GM23338 (cell line): ENCODE measurements around the gene MEIOSIN. TPM values are rescaled to one million over a fixed set of nuclear protein-coding genes. Genes with fewer than 3 reads are reported as not detected.

ENCODE experiments used
- ATAC-seq: fragments of 200-7000 bp; cut with Tn5 transposase; 3 replicates; pipeline ENCODE4 v1.9.1; 2020
- DNase-seq: peaks from one replicate; pipeline ENCODE4 v3.0.0-alpha.2; 2015; ENCODE audit warnings: low spot score
- H2AFZ ChIP-seq: fragments of 200-600 bp; sonication (generic); 2 replicates; pipeline ENCODE4 v1.8.0; 2016; ENCODE audit warnings: antibody characterized with exemption, mild to moderate bottlenecking, moderate library complexity
- H3F3A ChIP-seq: fragments of 200-600 bp; sonication (generic); replicated peaks from 2 replicates; pipeline ENCODE4 v1.8.0; 2017; ENCODE audit warnings: antibody characterized with exemption, mixed run types, low read depth
- H3K27ac ChIP-seq: fragments of 200-600 bp; sonication (generic); 2 replicates; pipeline ENCODE4 v1.6.1; 2016; ENCODE audit warnings: low read depth
- H3K27me3 ChIP-seq: fragments of 200-600 bp; sonication (generic); 2 replicates; pipeline ENCODE4 v1.8.0; 2016; ENCODE audit warnings: mild to moderate bottlenecking, mixed run types, moderate library complexity; ENCODE audit not compliant: insufficient read depth
- H3K36me3 ChIP-seq: fragments of 200-600 bp; sonication (generic); 2 replicates; pipeline ENCODE4 v1.8.0; 2016; ENCODE audit warnings: mild to moderate bottlenecking; ENCODE audit not compliant: insufficient read depth
- H3K4me1 ChIP-seq: fragments of 200-600 bp; sonication (generic); 2 replicates; pipeline ENCODE4 v1.8.0; 2016; ENCODE audit warnings: mild to moderate bottlenecking, moderate library complexity; ENCODE audit not compliant: insufficient read depth
- H3K4me2 ChIP-seq: fragments of 200-600 bp; sonication (generic); 2 replicates; pipeline ENCODE4 v1.7.1; 2017; ENCODE audit warnings: mixed run types
- H3K4me3 ChIP-seq: fragments of 200-600 bp; sonication (generic); 2 replicates; pipeline ENCODE4 v1.6.1; 2016; ENCODE audit warnings: mixed run types
- H3K79me2 ChIP-seq: fragments of 200-600 bp; sonication (generic); replicated peaks from 2 replicates; pipeline ENCODE4 v1.8.0; 2017; ENCODE audit warnings: mild to moderate bottlenecking; ENCODE audit not compliant: insufficient read depth
- H3K9me2 ChIP-seq: fragments of 200-600 bp; sonication (generic); 2 replicates; pipeline ENCODE4 v1.8.0; 2017; ENCODE audit not compliant: insufficient read depth
- H4K20me1 ChIP-seq: fragments of 200-600 bp; sonication (generic); replicated peaks from 2 replicates; pipeline ENCODE4 v1.8.0; 2017; ENCODE audit warnings: mild to moderate bottlenecking; ENCODE audit not compliant: insufficient read depth
- H3K27ac Mint-ChIP-seq: 2 replicates; pipeline ENCODE4 v1.8.0; 2020; ENCODE audit warnings: inconsistent platforms, mild to moderate bottlenecking, moderate library complexity, mixed read lengths
- H3K27me3 Mint-ChIP-seq: 3 replicates; pipeline ENCODE4 v1.8.0; 2022; ENCODE audit warnings: low read depth, mild to moderate bottlenecking, moderate library complexity, mixed read lengths, inconsistent platforms; ENCODE audit not compliant: insufficient read depth, poor library complexity
- H3K36me3 Mint-ChIP-seq: 3 replicates; pipeline ENCODE4 v1.8.0; 2021; ENCODE audit warnings: low read depth, mild to moderate bottlenecking, inconsistent platforms, moderate library complexity, mixed read lengths
- H3K4me1 Mint-ChIP-seq: 3 replicates; pipeline ENCODE4 v1.8.0; 2020; ENCODE audit warnings: mild to moderate bottlenecking, inconsistent platforms, mixed read lengths
- H3K4me3 Mint-ChIP-seq: 3 replicates; pipeline ENCODE4 v1.8.0; 2021; ENCODE audit warnings: moderate library complexity, mild to moderate bottlenecking, inconsistent platforms, mixed read lengths
- H3K9me3 Mint-ChIP-seq: 3 replicates; pipeline ENCODE4 v1.8.0; 2020; ENCODE audit warnings: moderate library complexity, mild to moderate bottlenecking, inconsistent platforms, mixed read lengths
- CREB1 ChIP-seq: fragments of 250-450 bp; sonication (Bioruptor Pico); IDR thresholded peaks from 2 replicates; pipeline ENCODE4 v1.5.0; 2020; ENCODE audit warnings: low read depth, mild to moderate bottlenecking, moderate library complexity
- ETS1 ChIP-seq: IDR thresholded peaks from 2 replicates; pipeline ENCODE4 v1.6.1; 2016; ENCODE audit warnings: antibody characterized with exemption
- EZH2 ChIP-seq: fragments of 200-600 bp; sonication (generic); IDR thresholded peaks from one replicate; pipeline ENCODE4 v1.8.0; 2017; ENCODE audit warnings: antibody characterized with exemption, mild to moderate bottlenecking, low read depth; ENCODE audit not compliant: unreplicated experiment
- EZH2phosphoT487 ChIP-seq: fragments of 200-600 bp; sonication (generic); IDR thresholded peaks from one replicate; pipeline ENCODE4 v1.8.1; 2018; ENCODE audit warnings: antibody characterized with exemption; ENCODE audit not compliant: unreplicated experiment
- JUNB ChIP-seq: IDR thresholded peaks from one replicate; pipeline ENCODE4 v1.6.1; 2016; ENCODE audit warnings: antibody characterized with exemption; ENCODE audit not compliant: unreplicated experiment
- NANOG ChIP-seq: IDR thresholded peaks from 2 replicates; pipeline ENCODE4 v1.6.1; 2016; ENCODE audit warnings: antibody characterized with exemption, borderline replicate concordance
- POLR2AphosphoS5 ChIP-seq: IDR thresholded peaks from 2 replicates; pipeline ENCODE4 v1.6.1; 2016; ENCODE audit warnings: antibody characterized with exemption, low read depth
- STAT1 ChIP-seq: IDR thresholded peaks from one replicate; pipeline ENCODE4 v1.6.1; 2016; ENCODE audit warnings: antibody characterized with exemption; ENCODE audit not compliant: unreplicated experiment
- ZNF114 ChIP-seq: fragments of 250-450 bp; sonication (Bioruptor Pico); IDR thresholded peaks from 2 replicates; pipeline ENCODE4 v1.5.0; 2020; ENCODE audit warnings: mild to moderate bottlenecking, moderate library complexity
- ZNF331 ChIP-seq: fragments of 250-450 bp; sonication (Bioruptor Pico); IDR thresholded peaks from 2 replicates; pipeline ENCODE4 v1.5.0; 2020; ENCODE audit warnings: low read depth, mild to moderate bottlenecking, moderate library complexity
- ZNF462 ChIP-seq: fragments of 250-450 bp; sonication (Bioruptor Pico); IDR thresholded peaks from 2 replicates; pipeline ENCODE4 v1.5.0; 2020; ENCODE audit warnings: mild to moderate bottlenecking, moderate library complexity
- polyA plus RNA-seq: library from polyadenylated mRNA; unstranded; fragments of >200 nt; fragmentation: Nextera tagmentation; extraction: Ambion mirVana; gene quantifications from 2 replicates; pipeline ENCODE4 v1.2.1, GENCODE V29; 2016
- total RNA-seq: library from RNA; depleted of rRNA; stranded (reverse); fragments of >200 nt; shearing (Covaris generic); gene quantifications from 2 replicates; pipeline ENCODE4 v1.2.3, GENCODE V29; 2014

The MEIOSIN gene
- total and polyA plus RNA-seq, 2 experiments from 2014 or later, result 0.21 to 0.28 TPM

- DNase-seq (peak; percentile 98), ATAC-seq (peak; percentile 66)
- Histone ChIP-seq H3K27ac (peak within 1 kb of the TSS; percentile 86), H3K4me3 (peak within 1 kb of the TSS; percentile 91), H3K36me3 (peaks cover 31% of the 10 kb centered on the region), H3K9me2 (no peaks in the 10 kb centered on the region), H3K27me3 (no peaks in the 10 kb centered on the region), H4K20me1 (peaks cover 22% of the 10 kb centered on the region), H3K79me2 (peaks cover 31% of the 10 kb centered on the region), H3F3A (peaks cover 11% of the 10 kb centered on the region; the same call in 1 of the 2 replicates), H3K4me1 (peaks cover 9% of the 10 kb centered on the region), H3K4me2 (peak within 1 kb of the TSS; percentile 100), H2AFZ (no peak within 1 kb of the TSS)
- TF ChIP-seq EZH2 (no peak), JUNB (no peak), POLR2AphosphoS5 (peak; percentile 100), EZH2phosphoT487 (no peak), ETS1 (peak; percentile 61; the same call in 1 of the 2 replicates), STAT1 (no peak), CREB1 (no peak), ZNF114 (CRISPR knock-in tag) (no peak), ZNF331 (CRISPR knock-in tag) (no peak)
- H3K4me3 Mint-ChIP-seq, result peak within 1 kb of the TSS; percentile 95
- no peaks in the 10 kb centered on the region; the same call in 1 of the 3 replicates for H3K9me3 Mint-ChIP-seq
- H3K36me3 Mint-ChIP-seq, result peaks cover 59% of the 10 kb centered on the region
- H3K27ac Mint-ChIP-seq, result peak within 1 kb of the TSS; percentile 99
- peaks cover 14% of the 10 kb centered on the region for H3K27me3 Mint-ChIP-seq
- H3K4me1 Mint-ChIP-seq, result peaks cover 4% of the 10 kb centered on the region
Observed at GRCh38 chr19:45691516-45692186, 41.6 kb upstream of the MEIOSIN start, which contains the start of gene SNRPD2. TSS of gene SNRPD2 (minus strand) at chr19:45691953. CDS start at chr19:45691888, 65 bp downstream.

GRCh38 chr19:45692187-45693105 is 40.8 kb upstream of the MEIOSIN start, which contains the start of gene QPCTL:
TSS of gene QPCTL (plus strand) at chr19:45692666. CDS start at chr19:45692704, 38 bp downstream.
- peak; percentile 100 for DNase-seq
- Histone ChIP-seq H3K9me2 (no peaks in the 10 kb centered on the region), H3K27ac (peak within 1 kb of the TSS; percentile 86), H3K27me3 (no peaks in the 10 kb centered on the region), H2AFZ (no peak within 1 kb of the TSS), H3K4me1 (peaks cover 9% of the 10 kb centered on the region), H3K36me3 (peaks cover 23% of the 10 kb centered on the region), H3K4me2 (peak within 1 kb of the TSS; percentile 100), H3F3A (peaks cover 11% of the 10 kb centered on the region; the same call in 1 of the 2 replicates), H3K79me2 (peaks cover 31% of the 10 kb centered on the region), H3K4me3 (peak within 1 kb of the TSS; percentile 91), H4K20me1 (peaks cover 22% of the 10 kb centered on the region)
- Mint-ChIP-seq H3K4me1 (peaks cover 4% of the 10 kb centered on the region), H3K4me3 (peak within 1 kb of the TSS; percentile 95), H3K27ac (peak within 1 kb of the TSS; percentile 99), H3K36me3 (peaks cover 56% of the 10 kb centered on the region), H3K27me3 (peaks cover 16% of the 10 kb centered on the region), H3K9me3 (no peaks in the 10 kb centered on the region; the same call in 1 of the 3 replicates)
- peak; percentile 92 for ATAC-seq
- no peak for TF ChIP-seq NANOG
- peak; percentile 94 for TF ChIP-seq POLR2AphosphoS5
- no peak for TF ChIP-seq ZNF331 (CRISPR knock-in tag)
- peak; percentile 25; the same call in 1 of the 2 replicates for TF ChIP-seq ETS1
- TF ChIP-seq CREB1, result peak; percentile 71
- no peak for TF ChIP-seq ZNF462 (CRISPR knock-in tag)
